IMR-90 (cell line): Measurements from ENCODE around the gene ATP11A.

Experiments
- CEBPB ChIP-seq: IDR thresholded peaks from 2 replicates; pipeline ENCODE4 v1.6.1; 2012; ENCODE audit warnings: low read depth, low read length, improper control_type of control experiment
- MAZ ChIP-seq: IDR thresholded peaks from 2 replicates; pipeline ENCODE4 v1.6.1; 2012; ENCODE audit warnings: low read depth, mild to moderate bottlenecking, low read length, improper control_type of control experiment, moderate library complexity, borderline replicate concordance
- POLR2A ChIP-seq: IDR thresholded peaks from 2 replicates; pipeline ENCODE4 v1.6.1; 2012; ENCODE audit warnings: mild to moderate bottlenecking, low read depth, low read length
- RAD21 ChIP-seq: IDR thresholded peaks from 2 replicates; pipeline ENCODE4 v1.6.1; 2012; ENCODE audit warnings: low read length, improper control_type of control experiment
- TF ChIP-seq, protein P1 (sequence below): fragments of 150-350 bp; IDR thresholded peaks from 2 replicates; pipeline ENCODE4 v1.6.1; 2017; ENCODE audit warnings: mild to moderate bottlenecking, antibody characterized with exemption, low read length, low read depth
- TF ChIP-seq, protein P2 (sequence below): conservative IDR thresholded peaks from 2 replicates; pipeline ENCODE4 v1.5.1; 2012; ENCODE audit warnings: mild to moderate bottlenecking, low read depth, low read length, improper control_type of control experiment
- TF ChIP-seq, protein P3 (sequence below): fragments of 150-350 bp; IDR thresholded peaks from 2 replicates; pipeline ENCODE4 v1.6.1; 2016; ENCODE audit warnings: low read depth, mild to moderate bottlenecking, low read length, moderate library complexity, borderline replicate concordance

DNA sequence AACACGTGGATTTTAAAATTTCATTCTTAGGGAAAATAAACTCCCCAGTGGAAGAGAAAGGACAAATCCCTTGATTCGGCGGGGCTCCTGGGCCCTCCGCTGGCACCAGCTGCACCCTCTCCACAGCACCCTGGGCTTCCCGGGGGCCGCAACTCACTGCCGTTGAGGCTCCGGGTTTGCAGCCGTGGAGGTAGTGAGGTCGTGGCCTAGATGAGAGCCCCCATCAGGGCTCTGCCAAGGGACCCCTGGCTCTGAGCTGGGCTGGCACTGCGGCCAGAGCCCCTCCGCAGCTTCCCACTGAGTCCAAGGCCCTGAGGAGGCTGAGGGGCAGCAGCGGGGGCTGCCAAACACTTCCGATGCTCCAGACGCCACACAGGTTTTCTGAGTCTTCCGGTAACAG is 145.5 kb downstream of the ATP11A start:
- no peak for TF ChIP-seq POLR2A
- TF ChIP-seq, protein P1, sequence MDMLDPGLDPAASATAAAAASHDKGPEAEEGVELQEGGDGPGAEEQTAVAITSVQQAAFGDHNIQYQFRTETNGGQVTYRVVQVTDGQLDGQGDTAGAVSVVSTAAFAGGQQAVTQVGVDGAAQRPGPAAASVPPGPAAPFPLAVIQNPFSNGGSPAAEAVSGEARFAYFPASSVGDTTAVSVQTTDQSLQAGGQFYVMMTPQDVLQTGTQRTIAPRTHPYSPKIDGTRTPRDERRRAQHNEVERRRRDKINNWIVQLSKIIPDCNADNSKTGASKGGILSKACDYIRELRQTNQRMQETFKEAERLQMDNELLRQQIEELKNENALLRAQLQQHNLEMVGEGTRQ, result no peak
- TF ChIP-seq, protein P2, sequence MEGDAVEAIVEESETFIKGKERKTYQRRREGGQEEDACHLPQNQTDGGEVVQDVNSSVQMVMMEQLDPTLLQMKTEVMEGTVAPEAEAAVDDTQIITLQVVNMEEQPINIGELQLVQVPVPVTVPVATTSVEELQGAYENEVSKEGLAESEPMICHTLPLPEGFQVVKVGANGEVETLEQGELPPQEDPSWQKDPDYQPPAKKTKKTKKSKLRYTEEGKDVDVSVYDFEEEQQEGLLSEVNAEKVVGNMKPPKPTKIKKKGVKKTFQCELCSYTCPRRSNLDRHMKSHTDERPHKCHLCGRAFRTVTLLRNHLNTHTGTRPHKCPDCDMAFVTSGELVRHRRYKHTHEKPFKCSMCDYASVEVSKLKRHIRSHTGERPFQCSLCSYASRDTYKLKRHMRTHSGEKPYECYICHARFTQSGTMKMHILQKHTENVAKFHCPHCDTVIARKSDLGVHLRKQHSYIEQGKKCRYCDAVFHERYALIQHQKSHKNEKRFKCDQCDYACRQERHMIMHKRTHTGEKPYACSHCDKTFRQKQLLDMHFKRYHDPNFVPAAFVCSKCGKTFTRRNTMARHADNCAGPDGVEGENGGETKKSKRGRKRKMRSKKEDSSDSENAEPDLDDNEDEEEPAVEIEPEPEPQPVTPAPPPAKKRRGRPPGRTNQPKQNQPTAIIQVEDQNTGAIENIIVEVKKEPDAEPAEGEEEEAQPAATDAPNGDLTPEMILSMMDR, result no peak
- no peak for TF ChIP-seq RAD21
- TF ChIP-seq CEBPB, result no peak
- no peak for TF ChIP-seq MAZ
- TF ChIP-seq, protein P3, sequence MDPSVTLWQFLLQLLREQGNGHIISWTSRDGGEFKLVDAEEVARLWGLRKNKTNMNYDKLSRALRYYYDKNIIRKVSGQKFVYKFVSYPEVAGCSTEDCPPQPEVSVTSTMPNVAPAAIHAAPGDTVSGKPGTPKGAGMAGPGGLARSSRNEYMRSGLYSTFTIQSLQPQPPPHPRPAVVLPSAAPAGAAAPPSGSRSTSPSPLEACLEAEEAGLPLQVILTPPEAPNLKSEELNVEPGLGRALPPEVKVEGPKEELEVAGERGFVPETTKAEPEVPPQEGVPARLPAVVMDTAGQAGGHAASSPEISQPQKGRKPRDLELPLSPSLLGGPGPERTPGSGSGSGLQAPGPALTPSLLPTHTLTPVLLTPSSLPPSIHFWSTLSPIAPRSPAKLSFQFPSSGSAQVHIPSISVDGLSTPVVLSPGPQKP, result no peak
